Activated T-helper 9 cell treated with anti-CD3 and anti-CD28 coated beads, Interleukin-2, amount 50 U/mL, for 16 hours (primary cell): Measurements from ENCODE around the gene PRKCB.

Experiments used
- DNase-seq: peaks from one replicate; pipeline ENCODE4 v3.0.0-alpha.2; 2020; ENCODE audit warnings: low read depth

PRKCB gene

DNA sequence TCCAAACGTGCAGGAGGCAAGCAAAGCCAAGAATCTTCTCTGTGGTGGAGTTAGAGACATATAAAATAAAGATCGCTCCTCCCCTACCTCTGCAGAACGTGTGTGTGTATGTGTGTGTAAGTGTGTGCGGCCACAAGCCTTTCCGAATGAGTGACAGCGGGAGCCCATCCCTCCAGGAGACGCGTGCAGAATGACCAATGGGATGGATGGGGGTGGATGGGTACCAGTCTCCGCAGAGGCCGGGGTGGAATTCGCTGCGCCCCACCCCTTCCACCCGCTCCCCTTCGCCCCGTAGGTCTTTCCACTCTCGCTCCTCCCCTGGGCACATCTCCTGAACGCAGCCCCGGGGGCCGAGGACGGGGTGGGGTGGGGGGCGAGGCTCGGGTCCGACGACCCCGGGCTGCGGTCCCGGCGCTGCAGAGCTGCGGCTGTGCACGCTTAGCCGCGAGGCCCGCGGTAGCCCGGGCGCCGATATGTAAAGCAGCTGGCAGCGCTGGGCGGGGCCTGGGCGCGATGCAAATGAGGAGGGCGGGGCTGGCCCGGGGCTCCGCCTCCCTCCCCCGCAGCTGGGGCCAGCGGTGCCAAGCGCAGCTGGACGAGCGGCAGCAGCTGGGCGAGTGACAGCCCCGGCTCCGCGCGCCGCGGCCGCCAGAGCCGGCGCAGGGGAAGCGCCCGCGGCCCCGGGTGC lies at the start of gene PRKCB:
Gene PRKCB (plus strand): TSS at position 594 of the 688 bp plus-strand sequence.
- DNase-seq, result peak; percentile 89

DNA sequence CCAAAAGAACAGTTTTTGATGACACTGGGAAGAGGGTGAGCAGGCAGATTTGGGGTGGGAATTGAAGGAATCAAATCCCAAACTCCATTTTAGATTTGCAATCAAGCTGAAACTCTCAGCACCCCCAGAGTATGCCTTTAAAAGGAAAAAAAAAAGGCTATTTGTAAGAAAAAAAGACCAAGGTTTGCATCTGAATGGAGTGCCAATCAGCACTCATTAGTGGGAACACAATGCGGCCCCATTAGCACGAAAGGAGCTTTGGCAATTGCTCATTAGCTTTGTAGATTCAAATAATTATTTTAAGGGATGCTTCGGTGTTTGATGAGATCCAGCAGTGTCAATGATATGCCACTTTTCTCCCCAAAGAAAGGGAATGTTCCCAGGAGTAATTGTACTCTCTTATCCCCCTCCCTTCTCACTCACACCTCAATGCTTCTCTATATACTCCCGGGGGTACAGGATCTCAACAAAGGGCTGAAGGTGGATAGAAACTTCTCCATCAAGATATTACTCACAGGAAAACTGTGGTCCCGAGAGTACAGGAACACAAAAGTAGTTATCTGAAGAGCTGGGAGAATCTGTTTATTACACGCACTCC lies 48.7 kb upstream of the PRKCB start:
- no peak for DNase-seq

DNA sequence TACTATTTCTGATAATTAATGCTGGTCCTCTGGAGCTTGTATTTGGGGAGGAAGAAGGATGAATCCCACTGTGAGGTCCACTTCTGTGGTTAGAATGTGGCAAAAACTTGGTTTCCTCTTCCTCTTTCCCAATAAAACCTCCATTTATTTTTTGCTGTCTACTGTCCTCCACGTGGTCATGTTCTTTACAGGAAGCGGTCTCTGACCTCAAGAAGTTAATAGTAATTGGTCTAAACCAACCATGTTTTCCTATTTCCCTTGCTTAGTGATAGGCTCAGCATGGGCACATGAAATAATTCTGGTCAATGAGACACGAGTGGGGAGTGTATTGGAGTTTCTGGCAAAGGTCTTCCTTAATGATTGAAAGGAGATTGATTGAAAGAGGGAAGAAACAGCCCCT lies 47.1 kb upstream of the PRKCB start:
- no peak for DNase-seq

DNA sequence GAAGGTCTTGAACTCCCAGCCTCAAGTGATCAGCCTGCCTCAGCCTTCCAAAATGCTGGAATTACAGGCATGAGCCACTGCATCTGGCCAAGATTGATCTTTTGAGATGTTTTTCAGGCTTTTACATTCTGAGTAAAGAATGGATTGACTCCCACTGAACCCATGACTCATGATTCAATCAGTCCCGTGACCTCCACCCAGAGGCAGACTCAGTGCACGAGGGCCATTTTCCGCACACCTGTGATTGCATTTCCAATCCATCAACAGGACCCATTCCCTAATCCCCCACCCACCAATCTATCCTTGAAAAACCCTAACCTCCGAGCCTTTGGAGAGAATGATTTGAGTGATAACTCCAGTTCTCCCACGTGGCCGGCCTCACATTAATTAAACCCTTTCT lies 40.4 kb upstream of the PRKCB start:
- DNase-seq, result no peak

DNA sequence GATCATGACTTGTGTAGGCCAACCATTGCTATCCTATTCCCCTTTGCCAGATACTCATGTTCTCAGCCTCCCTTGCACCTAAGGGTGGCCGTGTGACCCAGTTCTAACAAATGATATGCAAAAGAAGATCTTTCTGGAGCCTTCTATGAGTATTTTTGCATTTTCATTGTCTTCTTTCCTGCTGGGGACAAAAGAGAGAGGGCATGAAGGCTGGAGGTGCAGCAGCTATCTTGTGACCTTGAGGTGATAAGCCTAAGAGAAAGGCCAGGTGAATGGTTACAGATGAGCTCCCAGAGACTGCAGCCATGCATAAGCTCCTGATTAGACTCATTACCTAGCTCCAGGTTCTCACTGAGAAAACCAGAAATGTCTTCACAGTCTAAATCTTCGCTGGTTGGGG lies 38.8 kb upstream of the PRKCB start:
- DNase-seq, result no peak

DNA sequence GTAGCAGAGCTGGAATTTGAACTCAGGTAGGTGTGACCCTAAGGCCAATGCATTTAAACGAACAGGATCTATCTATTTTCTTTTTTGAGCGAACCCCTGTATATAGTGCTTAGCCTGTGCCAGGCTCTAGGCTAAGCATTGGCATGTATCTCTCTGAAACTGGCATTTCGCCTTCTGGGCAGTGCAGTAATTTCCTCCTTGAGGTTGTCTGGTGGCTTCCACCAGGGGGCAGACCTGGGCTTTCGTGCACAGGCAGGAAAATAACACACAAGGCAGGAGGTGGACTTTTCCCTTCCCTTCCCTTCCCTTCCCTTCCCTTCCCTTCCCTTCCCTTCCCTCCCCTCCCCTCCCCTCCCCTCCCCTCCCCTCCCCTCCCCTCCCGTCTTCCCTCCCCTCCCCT lies 34.4 kb upstream of the PRKCB start:
- DNase-seq, result peak; percentile 66

DNA sequence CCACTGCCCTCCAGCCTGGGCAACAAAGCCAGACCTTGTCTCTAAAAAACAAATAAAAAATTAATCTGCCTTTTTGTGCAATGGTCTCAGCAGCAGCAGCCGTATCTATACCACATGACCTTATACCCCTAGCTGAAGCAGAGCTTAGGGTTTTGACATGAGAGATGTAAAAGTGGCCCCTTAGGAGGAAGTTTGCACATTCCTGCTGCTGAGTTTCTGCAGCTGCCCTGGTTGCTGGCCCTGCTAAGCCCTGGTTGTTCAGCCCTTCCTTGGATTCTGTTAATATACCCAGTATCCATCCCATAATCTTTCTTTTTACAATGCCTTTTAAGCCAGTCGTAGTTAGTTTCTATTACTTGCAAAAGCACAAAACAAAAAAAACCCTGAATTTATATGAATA lies 33.0 kb upstream of the PRKCB start:
- DNase-seq, result no peak

DNA sequence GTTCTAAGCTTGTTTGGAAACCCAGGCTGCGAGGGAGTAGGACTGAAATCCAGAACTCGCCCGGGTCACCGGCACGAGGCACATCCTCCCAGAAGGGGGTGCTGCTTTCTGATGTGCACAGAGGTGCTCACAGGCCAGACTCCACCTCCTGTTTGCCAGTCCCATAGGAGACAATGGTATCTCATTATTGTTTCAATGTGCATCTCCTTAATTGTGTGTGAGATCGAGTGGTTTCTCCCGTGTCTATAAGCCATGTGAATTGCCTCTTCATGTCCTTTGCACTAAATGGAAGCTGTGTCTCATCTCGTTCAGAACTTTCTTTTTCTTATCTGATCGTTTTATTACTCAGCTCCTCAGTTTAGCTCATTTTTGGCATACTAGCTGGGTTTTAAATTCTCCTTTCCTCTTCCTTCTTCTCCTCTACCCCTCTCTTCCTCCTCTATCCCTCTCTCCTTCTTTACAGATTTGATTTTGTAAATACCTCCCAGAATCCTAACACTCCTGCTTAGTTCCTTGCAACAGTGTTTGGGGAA lies 32.1 kb upstream of the PRKCB start:
- DNase-seq, result peak; percentile 47

DNA sequence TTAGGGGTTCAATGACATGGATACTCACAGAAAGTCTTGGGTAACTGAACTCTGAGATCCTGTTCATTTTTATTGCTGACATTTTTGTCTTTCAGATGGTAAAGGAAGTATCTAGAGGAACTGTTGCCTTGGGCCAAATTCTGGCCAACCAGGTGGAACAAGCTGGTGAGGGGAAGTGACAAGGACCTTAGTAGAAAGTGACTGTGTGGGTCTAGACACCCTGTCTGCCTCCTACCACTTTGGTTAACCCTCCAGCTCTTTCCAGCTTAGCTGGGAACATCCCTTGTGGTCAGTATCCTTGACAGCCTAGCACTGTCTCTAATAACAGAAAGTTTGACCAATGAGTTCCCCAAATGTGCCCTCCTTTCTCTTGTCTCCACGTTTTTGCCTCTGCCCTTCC lies 28.8 kb upstream of the PRKCB start:
- DNase-seq, result no peak

DNA sequence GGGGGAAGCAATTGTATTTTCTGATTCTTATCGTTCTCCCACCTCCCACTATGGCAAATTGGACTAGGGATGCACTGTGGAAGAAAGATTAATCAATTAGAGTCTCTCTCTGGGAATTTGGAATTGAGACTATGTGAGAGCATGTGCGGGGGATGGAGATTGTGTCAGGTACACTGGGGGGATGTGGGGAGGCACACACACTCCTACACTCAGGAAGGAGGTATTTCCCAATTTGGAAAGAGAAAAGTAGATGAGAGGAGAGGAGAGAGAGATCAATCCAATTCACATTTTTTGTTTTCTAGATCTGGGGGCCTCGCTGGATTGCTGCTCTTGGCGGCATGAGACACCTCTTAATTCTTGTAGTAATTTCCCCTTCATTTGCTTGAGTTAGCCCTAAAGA lies 14.3 kb upstream of the PRKCB start:
- DNase-seq, result no peak

DNA sequence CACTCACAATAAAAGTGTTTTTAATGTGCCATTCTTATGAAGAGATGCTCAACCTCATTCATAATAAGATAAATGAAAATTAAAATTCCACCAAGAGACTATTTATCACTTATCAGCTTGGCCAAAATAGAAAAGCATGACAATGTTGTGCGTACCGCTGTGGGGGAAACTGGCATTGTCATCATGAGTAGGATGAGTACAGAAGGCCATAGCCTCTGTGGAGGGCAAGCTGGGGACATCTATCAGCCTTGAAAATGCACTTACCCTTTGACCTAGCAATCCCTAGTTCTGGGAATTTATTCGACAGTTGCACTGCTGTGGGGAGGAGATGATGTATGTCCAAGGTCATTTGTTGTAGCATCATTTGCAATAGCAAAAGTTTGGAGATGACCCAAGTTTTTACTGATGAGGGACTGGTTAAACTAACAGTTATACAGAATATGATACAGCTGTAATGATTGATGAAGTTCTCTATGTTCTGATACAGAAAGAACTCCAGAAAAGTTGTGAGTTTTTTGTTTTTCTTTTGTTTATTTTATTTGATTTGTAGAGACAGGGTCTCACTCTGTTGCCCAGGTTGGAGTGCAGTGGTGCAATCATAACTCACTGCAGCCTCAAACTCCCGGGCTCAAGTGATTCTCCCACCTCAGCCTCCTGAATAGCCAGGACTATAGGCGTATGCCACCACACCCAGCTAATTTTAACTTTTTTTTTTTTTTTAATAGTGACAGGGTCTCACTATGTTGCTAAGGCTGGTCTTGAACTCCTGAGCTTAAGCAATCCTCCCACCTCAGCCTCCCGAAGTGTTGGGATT lies 13.7 kb upstream of the PRKCB start:
- no peak for DNase-seq

DNA sequence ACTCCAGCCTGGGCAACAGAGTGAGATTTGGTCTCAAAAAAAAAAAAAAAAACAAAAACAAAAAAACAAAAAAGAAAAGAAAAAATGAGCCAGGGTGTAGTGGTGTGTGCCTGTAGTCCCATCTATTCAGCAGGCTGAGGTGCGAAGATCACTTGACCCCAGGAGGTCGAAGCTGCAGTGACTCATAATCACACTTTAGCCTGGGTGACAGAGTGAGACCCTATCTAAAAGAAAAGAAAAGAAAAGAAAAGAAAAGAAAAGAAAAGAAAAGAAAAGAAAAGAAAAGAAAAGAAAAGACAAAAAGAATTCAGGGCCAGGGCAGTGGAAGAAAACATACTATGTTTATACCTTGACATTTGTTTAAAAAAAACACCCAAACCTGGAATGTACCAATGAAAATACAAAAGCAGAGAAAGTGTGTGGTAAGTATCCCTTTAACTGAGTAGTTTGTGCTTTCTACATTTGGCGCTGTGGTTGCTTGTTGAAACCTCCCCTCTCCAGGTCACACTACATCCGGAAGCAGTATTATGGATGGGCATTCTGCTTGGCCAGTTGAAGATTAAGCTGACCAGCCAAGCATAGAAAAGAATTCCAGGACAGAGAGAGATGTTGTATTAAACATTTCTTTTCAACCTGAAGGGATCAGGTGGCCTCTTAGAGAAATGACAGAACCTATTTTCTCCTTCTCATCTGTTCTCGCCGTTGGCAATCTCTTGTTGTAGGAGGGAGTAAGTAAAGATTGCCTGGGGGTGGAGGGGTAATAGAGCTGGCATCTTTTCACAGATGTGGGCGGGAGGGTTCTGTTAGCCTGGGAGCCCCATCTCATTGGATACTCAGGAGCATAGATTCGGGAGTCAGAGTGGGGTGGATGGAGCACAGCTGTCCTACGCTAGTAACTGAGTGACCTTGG lies 12.1 kb upstream of the PRKCB start:
- no peak for DNase-seq

DNA sequence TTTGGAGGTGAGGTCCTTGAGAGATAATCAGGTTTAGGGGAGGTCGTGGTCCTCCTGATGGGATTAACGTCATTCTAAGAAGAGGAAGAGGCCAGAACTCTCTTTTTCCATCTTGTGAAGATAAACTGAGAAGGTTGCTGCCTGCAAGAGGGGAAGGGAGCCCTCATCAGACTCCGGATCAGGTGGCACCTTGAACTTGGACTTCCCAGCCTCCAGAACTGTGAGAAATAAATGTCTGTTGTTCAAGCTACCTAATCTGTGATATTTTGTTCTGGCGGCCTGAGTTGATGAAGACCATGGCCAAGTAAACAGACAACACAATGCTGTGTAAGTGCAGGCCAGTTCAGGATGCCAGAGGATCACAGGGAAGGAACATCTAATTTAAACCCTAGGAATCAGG lies 10.9 kb upstream of the PRKCB start:
- no peak for DNase-seq

DNA sequence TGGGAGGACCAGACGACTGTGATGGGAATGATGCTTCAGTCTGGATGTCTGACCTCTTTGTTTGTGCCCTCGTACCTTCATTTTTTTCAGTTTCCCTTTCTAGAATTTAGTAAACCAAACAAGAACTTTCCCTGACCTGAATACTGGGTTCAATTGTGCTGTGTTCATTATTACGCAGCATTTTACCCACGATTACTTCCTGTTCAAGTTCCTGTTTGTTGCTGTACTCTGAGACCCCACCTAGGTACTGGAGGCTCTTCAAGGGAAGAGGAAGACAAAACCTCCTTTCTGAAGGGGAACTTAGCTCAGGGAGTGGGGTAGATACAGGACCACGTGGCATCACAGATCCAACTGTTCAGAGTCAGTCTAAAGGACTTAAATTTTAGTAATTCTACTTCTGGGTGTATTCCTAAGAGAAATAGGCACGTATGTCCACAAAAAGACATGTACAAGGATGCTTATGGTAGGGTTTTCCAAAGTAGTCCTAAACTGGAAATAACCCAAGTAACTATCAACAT lies 9.2 kb upstream of the PRKCB start:
- DNase-seq, result no peak

DNA sequence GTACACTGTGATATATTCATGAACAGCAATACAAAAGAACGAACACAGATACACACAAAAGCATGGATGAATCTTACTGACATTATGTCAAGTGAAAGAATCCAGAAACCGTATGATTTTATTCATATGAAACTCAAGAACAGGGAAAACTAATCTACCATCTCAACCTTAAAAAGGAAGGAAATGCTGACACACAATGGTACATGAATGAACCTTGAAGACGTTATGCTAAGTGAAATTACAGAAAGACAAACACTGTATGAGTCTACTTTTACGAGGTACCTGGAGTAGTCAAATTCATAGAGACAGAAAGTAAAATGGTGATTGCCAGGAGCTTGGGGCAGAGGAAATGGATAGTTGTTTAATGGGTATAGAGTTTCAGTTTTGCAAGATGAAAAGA lies 8.7 kb upstream of the PRKCB start:
- DNase-seq, result no peak

DNA sequence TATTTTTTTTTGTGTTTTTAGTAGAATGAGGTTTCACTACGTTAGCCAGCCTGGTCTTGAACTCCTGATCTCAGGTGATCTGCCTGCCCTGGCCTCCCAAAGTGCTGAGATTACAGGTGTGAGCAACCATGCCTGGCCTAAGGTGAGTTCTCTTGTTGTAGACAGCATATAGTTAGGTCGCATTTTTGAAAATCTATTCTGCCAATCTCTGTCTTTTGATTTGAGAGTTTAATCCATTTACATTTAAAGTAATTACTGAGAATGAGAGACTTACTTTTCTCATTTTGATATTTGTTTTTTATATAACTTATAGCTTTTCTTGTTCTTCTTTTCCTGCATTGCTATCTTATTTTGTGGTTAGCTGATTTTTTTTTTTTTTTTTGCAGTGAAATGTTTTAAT lies 6.3 kb upstream of the PRKCB start:
- no peak for DNase-seq

DNA sequence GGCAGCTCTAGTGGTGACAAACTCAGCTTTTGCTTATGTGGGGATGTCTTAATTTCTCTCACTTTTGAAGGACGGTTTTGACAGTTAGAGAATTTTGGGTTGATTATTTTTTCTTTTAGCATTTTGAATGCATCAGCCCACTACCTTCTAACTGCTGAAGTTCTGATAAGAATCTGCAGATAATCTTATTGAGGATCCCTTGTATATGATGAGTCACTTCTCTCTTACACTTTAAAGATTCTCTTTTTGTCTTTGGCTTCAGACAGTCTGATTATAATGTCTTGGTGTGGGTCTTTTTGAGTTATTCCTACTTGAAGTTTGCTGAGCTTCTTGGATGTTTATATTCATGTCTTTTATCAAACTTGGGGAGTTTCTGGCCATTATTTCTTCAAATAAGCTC lies 5.5 kb upstream of the PRKCB start:
- DNase-seq, result no peak

DNA sequence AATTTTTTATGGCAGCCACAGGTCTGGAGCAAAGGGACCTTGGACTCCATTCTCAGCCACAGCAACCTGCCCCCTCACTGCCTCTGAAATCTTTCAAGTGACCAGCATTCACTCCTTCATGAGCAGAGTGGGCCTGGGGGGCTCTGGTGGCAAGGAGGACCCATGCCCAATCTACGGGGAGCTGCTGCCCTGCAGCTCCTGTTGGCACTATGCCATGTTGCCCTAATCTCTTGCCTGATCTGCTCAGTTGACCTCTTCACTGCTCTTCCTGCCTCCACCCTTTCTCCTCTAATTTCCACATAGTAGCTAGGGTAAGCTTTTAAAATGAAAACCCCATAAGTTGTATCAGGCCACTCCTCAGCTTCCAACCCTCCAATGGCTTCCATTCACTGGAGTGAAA lies 2.9 kb upstream of the PRKCB start:
- DNase-seq, result no peak

DNA sequence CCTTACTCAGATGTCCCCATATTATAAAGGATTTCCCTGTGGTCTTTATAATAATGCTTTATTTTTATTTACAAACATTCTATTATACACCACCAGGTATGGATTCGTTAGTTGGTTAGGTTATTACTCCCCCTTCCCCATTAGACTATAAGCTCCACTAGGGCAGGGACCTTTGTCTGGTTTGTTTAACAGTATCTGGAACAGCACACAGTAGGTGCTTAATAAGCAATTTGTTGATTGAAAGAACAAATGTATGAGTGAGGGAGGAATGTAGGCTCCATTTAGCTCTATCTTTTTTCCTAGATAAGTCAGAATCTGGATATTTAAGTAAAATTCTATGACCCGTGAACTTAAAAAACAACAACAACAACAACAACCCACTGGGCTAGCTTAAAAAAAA lies 2.3 kb upstream of the PRKCB start:
- DNase-seq, result no peak

DNA sequence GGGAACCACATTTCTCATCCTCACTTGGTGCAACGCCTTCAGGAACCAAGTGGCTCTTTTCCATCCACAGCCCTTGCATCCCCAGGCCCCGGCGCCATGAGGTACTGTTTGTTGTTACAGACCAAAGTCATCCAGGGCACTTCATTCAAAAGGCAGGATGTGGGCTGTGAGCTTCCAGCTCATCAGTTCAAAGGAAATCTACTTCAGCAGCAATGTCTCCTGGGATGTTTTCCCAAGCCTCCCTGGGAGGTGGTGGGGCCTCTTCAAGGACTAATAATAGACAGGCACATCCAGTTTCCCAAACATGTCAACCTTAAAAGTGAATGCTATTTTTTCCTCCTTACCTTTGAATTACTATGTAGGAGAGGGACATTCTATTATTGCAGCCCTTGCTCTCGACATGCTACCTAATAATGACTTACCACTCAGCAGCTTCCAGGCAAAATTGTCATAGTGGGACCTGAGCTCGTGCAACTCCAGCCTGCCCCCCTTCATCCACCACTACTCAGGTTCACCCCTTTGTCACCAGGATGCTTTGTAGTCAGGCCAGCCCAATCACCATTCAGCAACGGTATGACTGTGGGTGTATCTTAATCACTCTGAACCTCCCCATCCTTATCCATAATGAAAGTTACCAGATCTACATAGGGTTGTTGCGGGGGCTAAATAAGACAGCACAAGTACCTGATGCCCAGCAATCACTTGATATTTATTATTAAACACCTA lies 1.7 kb upstream of the PRKCB start:
- DNase-seq, result no peak

DNA sequence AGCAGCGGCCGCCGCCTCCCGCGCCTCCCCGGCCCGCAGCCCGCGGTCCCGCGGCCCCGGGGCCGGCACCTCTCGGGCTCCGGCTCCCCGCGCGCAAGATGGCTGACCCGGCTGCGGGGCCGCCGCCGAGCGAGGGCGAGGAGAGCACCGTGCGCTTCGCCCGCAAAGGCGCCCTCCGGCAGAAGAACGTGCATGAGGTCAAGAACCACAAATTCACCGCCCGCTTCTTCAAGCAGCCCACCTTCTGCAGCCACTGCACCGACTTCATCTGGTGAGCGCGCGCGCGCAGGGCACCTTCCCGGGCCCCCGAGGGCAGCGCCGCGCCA lies 258 bp downstream of the PRKCB start:
- DNase-seq, result peak; percentile 23
